Mucosa of stomach (tissue), 1 donor: ENCODE results near the gene NECAB2.

Source experiments
- H3K27me3 ChIP-seq: one replicate; pipeline ENCODE4 v1.7.0; 2013; ENCODE audit warnings: mild to moderate bottlenecking, low read length; ENCODE audit not compliant: control insufficient read depth, insufficient read depth
- H3K36me3 ChIP-seq: one replicate; pipeline ENCODE4 v1.7.0; 2013; ENCODE audit warnings: low read length; ENCODE audit not compliant: control insufficient read depth, insufficient read depth
- H3K4me1 ChIP-seq: one replicate; pipeline ENCODE4 v1.7.0; 2013; ENCODE audit warnings: mild to moderate bottlenecking, low read length; ENCODE audit not compliant: control insufficient read depth, insufficient read depth
- H3K4me3 ChIP-seq: one replicate; pipeline ENCODE4 v1.7.0; 2013; ENCODE audit warnings: low read length
- H3K9ac ChIP-seq: one replicate; pipeline ENCODE4 v1.7.0; 2013; ENCODE audit warnings: mild to moderate bottlenecking, low read length, moderate library complexity
- H3K9me3 ChIP-seq: one replicate; pipeline ENCODE4 v1.7.0; 2013; ENCODE audit warnings: mild to moderate bottlenecking, low read length, moderate library complexity; ENCODE audit not compliant: control insufficient read depth
- donor health status: Pancreatic carcinoma.

Gene NECAB2

GRCh38 chr16:83977056-83977815 is 9.2 kb downstream of the NECAB2 start:
- H3K27me3 ChIP-seq: no peaks in the 10 kb centered on the region
- H3K4me1 ChIP-seq: no peaks in the 10 kb centered on the region
- H3K4me3 ChIP-seq: no peak overlapping the region
- no peaks in the 10 kb centered on the region for H3K36me3 ChIP-seq
- no peaks in the 10 kb centered on the region for H3K9me3 ChIP-seq
- no peak overlapping the region for H3K9ac ChIP-seq

- H3K36me3 ChIP-seq: no peaks in the 10 kb centered on the region
- no peak overlapping the region for H3K4me3 ChIP-seq
- no peaks in the 10 kb centered on the region for H3K4me1 ChIP-seq
- no peaks in the 10 kb centered on the region for H3K9me3 ChIP-seq
- no peaks in the 10 kb centered on the region for H3K27me3 ChIP-seq
- H3K9ac ChIP-seq: no peak overlapping the region
These were observed 10.4 kb downstream of the NECAB2 start for GRCh38 chr16:83978401-83978904.

GRCh38 chr16:83979441-83979840 is 11.4 kb downstream of the NECAB2 start:
- no peak overlapping the region for H3K9ac ChIP-seq
- H3K27me3 ChIP-seq: no peaks in the 10 kb centered on the region
- H3K4me3 ChIP-seq: no peak overlapping the region
- H3K4me1 ChIP-seq: no peaks in the 10 kb centered on the region
- no peaks in the 10 kb centered on the region for H3K9me3 ChIP-seq
- no peaks in the 10 kb centered on the region for H3K36me3 ChIP-seq

- Histone ChIP-seq H3K36me3 (no peaks in the 10 kb centered on the region), H3K9ac (no peak overlapping the region), H3K4me3 (no peak overlapping the region), H3K9me3 (no peaks in the 10 kb centered on the region), H3K27me3 (no peaks in the 10 kb centered on the region), H3K4me1 (no peaks in the 10 kb centered on the region)
These were observed 12.8 kb downstream of the NECAB2 start for GRCh38 chr16:83980794-83981193.

- no peaks in the 10 kb centered on the region for H3K9me3 ChIP-seq
These were observed 13.8 kb downstream of the NECAB2 start for GRCh38 chr16:83981799-83982198.

GRCh38 chr16:83983491-83983890 is 15.4 kb downstream of the NECAB2 start:
- no peak overlapping the region for H3K4me3 ChIP-seq
- no peaks in the 10 kb centered on the region for H3K27me3 ChIP-seq
- H3K9ac ChIP-seq: no peak overlapping the region
- H3K36me3 ChIP-seq: no peaks in the 10 kb centered on the region
- H3K9me3 ChIP-seq: no peaks in the 10 kb centered on the region
- H3K4me1 ChIP-seq: no peaks in the 10 kb centered on the region

More at GRCh38 chr16:83981799-83982198, 13.8 kb downstream of the NECAB2 start:
- no peaks in the 10 kb centered on the region for H3K36me3 ChIP-seq
- no peak overlapping the region for H3K4me3 ChIP-seq
- H3K9ac ChIP-seq: no peak overlapping the region
- no peaks in the 10 kb centered on the region for H3K4me1 ChIP-seq
- H3K27me3 ChIP-seq: no peaks in the 10 kb centered on the region

GRCh38 chr16:83989300-83989699 is 21.3 kb downstream of the NECAB2 start:
- no peak overlapping the region for H3K9ac ChIP-seq
- H3K4me1 ChIP-seq: no peaks in the 10 kb centered on the region
- H3K27me3 ChIP-seq: peaks cover 9% of the 10 kb centered on the region
- no peaks in the 10 kb centered on the region for H3K9me3 ChIP-seq
- H3K4me3 ChIP-seq: no peak overlapping the region
- no peaks in the 10 kb centered on the region for H3K36me3 ChIP-seq

GRCh38 chr16:83990492-83990891 is 22.4 kb downstream of the NECAB2 start:
- Histone ChIP-seq H3K36me3 (no peaks in the 10 kb centered on the region), H3K4me3 (no peak overlapping the region), H3K27me3 (peaks cover 9% of the 10 kb centered on the region), H3K9me3 (no peaks in the 10 kb centered on the region), H3K9ac (no peak overlapping the region), H3K4me1 (no peaks in the 10 kb centered on the region)

GRCh38 chr16:83992624-83993023 is 24.6 kb downstream of the NECAB2 start:
- Histone ChIP-seq H3K4me3 (no peak overlapping the region), H3K9ac (no peak overlapping the region)

GRCh38 chr16:83994087-83994486 is 26.0 kb downstream of the NECAB2 start:
- Histone ChIP-seq H3K9ac (no peak overlapping the region), H3K4me3 (no peak overlapping the region), H3K9me3 (no peaks in the 10 kb centered on the region), H3K27me3 (peaks cover 10% of the 10 kb centered on the region), H3K4me1 (no peaks in the 10 kb centered on the region), H3K36me3 (no peaks in the 10 kb centered on the region)

More at GRCh38 chr16:83992624-83993023, 24.6 kb downstream of the NECAB2 start:
- no peaks in the 10 kb centered on the region for H3K36me3 ChIP-seq
- no peaks in the 10 kb centered on the region for H3K4me1 ChIP-seq
- H3K9me3 ChIP-seq: no peaks in the 10 kb centered on the region
- peaks cover 9% of the 10 kb centered on the region for H3K27me3 ChIP-seq

GRCh38 chr16:83994703-83995102 is 26.7 kb downstream of the NECAB2 start:
- peaks cover 6% of the 10 kb centered on the region for H3K27me3 ChIP-seq
- H3K4me3 ChIP-seq: no peak overlapping the region
- no peaks in the 10 kb centered on the region for H3K4me1 ChIP-seq
- H3K9ac ChIP-seq: no peak overlapping the region
- no peaks in the 10 kb centered on the region for H3K36me3 ChIP-seq
- no peaks in the 10 kb centered on the region for H3K9me3 ChIP-seq

- Histone ChIP-seq H3K9me3 (no peaks in the 10 kb centered on the region), H3K36me3 (no peaks in the 10 kb centered on the region), H3K4me3 (no peak overlapping the region), H3K27me3 (peaks cover 6% of the 10 kb centered on the region), H3K9ac (no peak overlapping the region), H3K4me1 (no peaks in the 10 kb centered on the region)
These were observed 27.7 kb downstream of the NECAB2 start for GRCh38 chr16:83995754-83996153.
